SKM-1 (cell line): ENCODE results near the gene KTN1.

Experiments used
- DNase-seq: peaks from one replicate; lab custom pipeline; 2025; ENCODE audit not compliant: unreplicated experiment; lab: John Stamatoyannopoulos, UW

Gene KTN1

DNA sequence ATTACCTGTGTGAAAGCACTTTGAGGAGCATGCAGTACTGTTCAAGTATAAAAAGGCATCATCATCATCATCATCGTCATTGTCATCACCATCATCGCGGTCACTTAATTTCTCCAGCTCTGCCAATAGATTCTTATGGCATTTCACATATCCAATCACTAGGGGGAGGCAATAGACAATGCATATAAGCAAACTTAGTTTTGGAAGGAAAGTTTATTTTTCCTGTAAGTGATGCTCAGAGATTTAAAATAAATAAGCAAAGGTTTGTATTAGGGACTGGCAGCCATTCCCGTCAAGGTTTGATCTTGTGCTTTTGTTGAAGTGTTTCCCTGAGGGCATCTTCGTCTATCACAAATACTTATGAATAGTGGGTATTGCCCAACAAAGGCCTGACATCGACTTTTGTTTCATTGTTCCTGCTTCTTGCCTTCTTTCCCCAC lies 127.4 kb downstream of the KTN1 start:
- DNase-seq = no peak

DNA sequence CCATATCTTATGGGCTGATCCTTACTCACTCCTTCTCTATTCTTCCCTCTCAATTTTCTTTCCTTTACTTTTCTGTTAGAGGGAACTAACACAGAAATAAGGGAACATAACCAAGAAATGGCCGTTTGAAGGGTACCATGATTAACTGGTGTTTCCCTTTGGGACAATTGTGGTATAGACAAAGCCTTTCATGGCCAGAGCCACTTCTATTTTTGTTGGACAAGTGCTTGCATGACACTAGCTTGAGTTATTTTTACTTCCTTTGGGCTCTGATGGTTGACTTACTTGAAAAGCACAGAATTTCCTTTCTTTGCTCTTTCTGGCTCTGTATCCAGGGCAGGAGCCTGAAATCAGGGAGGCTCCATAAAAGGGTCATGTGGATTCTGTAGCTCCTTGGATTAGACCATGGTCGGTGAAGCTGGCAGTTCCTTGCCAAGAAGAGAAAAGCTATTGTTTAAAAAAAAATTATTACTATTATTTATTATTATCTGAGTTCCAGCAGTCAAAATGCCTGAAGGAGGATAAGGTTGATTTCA lies 130.6 kb downstream of the KTN1 start:
- DNase-seq = no peak

DNA sequence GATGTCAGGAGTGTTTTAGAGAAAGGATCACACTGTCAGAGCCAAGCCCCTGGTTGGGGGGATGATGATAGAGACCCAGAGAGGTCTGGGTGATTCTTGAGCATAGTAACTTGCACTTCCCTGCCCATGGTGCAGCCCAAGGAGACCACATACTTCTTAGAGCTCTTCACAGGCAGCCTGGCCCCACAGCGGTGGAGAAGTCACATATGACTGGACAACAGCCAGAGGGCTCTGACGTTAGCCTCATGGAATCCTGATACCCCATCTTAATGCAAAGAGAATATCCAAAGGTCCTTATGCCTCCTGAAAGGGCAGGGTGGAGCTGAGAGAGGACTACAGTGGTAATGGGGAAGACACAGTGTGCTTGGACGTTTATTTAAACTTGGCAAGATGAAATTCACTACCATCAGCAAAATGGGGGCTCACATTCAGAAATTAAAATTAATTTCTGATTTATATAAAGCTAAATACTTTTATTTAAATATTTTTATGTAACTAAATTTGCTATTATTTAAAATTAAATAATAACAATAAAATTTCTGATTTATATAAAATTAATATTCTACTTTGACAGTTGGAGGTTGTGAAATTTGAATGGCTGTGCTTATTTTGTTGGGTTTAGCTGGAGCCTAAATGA lies 131.3 kb downstream of the KTN1 start:
- no peak for DNase-seq

DNA sequence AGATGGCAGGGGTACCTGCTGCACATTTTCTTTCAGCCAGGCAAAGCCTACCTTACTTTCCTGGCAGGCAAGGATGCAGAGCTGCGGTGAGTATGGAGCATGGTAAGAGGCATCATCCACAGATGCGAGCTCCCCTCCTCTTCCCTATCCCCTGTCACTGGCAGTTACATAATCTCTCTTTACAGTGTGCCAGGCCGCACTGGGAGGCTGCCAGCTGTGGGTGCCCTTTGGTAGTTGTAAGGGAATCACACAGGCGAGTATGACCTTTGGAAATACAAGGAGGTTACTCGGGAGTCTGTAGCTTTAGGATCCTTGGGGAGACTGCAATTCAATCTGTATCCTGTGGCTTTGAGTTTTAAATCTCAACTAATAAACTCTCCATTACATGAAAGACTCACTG lies 132.5 kb downstream of the KTN1 start:
- no peak for DNase-seq

DNA sequence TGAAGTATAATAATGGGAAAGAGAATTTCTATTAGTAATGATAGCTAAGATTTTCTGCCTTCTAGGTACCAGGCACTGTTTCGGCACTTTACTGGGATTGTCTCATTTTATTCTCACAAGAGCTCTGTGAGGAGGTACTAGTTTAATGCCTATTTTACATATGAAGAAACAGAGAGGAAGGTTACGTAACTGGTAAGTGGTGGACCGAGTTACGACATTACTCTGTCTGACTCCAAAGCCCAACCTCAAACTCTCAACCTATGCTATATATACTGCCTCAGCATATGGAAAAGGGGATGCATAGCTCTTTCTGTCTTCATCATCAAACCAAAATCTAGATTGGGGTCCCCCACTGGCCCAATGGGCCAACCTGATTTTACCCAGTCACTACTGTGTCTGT lies 133.5 kb downstream of the KTN1 start:
- peak; percentile 68 for DNase-seq

DNA sequence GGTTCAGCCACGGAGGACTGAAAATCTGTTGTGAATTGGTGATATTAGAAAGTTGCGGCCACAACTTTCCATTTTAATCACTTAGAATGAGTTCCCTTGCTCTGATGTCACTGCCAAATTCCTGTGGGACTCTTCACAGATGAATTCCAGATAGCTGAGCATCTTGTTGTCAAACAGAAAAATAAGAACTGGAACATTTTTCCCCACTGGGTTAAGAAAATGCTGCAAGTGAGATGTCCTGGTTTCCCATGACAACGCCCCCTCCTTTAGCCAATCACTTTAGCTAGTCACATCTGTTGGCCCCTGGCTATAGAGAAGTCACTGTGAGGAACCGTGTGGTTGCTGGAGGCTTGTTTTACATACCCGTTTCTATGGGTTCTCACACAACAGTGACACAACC lies 135.9 kb downstream of the KTN1 start:
- DNase-seq = no peak

DNA sequence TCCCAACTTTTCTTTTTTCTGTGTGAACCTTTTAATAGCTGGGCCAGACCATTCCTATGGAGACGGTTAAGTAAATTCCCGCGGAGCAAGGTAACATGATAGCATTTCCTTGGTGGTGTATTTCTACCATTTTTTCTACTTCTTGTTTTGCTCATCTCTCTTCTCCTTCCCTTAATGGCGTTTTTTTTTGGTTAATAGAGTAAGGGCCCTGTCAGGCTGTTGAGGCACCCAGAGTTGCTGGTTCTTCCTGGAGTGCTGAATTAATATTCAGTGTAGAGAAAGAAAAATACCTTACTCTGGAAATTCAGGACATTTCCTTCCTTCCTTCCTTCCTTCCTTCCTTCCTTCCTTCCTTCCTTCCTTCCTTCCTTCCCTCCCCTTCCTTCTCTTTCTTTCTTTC lies 137.6 kb downstream of the KTN1 start:
- DNase-seq = no peak

DNA sequence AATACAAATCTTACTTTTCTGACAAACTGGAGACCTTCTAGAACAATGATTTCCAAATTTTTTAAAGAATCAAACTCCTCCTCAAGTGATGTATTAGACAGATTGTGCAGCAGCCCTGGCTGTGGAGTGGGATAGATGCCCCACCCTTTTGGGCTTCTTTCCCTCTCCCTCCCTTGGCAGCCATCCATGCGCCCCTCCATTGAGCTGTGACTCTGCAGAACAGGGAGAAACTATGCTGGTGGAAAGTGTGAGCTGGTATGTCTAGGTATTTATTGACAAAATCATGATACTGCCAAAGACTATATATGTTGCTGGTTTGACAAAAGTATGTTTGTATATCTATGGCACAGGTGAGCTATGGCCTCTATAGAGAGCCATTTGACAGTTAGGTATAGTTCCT lies 138.5 kb downstream of the KTN1 start:
- DNase-seq = no peak

DNA sequence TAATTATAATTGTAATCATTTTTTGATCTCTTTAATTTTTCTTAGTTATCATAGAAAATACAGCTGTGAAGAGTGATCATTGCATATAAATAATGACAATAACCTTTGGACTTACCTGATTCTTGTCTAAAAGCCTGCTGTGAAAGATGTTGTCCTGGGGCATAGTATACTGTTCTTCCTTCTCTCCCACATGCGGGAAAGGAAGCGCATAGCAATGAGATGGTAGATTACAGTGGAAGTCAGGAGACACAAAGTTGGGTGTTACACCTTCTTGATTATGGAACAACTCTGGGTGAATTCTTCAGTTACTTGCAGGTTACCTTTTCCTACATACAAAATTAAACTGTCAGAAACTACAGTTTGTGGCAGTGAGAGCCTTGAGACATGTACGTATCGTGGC lies 140.8 kb downstream of the KTN1 start:
- DNase-seq = no peak

DNA sequence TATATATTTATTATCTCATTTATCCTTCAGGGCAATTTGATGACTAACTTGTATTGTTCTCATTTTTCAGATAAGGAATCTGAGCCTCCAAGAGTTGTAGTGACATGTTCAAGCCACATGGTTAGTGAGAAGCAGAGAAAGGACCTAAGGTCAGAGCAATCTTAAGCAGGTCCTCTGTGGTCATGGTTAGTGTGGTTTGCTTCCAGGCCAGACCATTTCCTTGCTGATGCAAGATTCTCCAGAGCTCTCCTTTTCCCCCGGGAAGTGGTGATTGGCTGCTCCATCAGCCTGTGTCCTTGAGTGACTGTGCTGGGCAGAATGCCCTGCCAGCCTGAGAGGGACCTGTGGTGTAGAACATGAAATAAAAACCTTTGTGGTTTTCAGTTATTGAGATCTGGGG lies 141.3 kb downstream of the KTN1 start:
- no peak for DNase-seq

DNA sequence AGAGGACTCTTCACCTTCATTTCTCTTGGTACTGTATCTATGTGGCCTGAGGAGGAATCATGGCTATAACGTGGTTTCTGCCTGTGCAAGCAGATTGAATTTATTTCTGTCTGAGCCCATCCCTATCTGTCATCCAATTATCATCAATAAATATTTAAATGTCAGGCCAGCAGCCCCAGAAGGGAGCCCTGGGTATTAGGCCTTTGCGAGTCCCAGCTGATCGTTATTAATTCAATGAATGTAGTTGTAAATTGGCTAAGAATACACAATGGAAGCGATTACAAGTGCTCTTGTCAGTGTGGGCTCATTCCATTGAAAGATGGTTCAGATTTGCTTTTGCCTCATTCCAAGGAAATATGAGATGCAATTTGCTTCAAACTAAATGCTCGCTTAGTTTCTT lies 142.0 kb downstream of the KTN1 start:
- DNase-seq = no peak

DNA sequence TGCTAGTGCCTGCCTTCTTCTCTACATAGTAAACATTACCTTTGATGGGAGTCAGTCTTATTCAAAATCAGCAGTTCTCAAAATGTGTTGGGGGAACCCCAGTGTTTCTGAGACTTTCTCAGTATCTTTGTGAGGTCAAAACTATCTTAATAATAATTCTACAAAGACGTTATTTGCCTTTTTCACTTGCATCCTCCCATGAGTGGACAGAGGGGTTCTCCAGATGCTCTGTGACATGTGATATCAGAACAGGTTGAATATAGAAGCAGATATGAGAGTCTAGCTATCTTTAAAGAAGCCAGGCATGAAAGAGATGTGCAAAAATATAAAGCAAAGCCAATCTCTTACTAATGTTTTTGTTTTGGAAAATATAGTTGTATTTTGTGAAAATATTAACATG lies 144.7 kb downstream of the KTN1 start:
- no peak for DNase-seq

DNA sequence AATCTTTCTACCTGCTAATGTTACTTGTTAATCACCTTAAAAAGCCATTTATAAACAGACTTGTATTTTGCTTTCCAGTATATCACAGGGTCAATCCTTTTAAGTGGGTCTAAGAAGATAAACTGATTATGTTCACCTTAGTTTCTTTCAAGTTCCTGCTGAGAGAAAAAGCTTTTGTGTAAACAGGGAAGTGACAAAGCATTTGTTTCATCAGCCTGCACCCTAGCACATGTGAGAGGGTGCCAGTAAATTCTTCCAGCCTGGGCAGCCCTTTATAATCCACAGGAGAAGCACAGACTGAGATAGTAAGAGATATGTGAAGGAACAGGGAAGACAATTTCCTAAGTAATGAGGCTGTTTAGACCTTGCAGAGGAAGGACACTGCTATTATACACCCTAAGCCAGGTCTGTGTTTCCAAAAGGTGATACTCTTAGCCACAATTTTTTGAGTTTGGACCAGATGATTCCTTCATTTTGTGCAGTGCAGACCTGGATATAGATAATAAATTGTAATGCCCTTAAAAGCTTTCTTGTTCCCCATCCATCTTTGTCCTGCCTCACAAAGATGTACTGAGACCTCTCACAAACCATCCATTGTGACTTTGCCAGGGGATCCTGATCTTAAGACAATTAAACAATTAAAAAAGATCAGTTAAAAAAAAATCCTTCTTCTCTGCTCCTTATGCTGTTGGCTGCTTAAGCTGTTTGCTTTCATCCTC lies 150.7 kb downstream of the KTN1 start:
- DNase-seq = no peak

DNA sequence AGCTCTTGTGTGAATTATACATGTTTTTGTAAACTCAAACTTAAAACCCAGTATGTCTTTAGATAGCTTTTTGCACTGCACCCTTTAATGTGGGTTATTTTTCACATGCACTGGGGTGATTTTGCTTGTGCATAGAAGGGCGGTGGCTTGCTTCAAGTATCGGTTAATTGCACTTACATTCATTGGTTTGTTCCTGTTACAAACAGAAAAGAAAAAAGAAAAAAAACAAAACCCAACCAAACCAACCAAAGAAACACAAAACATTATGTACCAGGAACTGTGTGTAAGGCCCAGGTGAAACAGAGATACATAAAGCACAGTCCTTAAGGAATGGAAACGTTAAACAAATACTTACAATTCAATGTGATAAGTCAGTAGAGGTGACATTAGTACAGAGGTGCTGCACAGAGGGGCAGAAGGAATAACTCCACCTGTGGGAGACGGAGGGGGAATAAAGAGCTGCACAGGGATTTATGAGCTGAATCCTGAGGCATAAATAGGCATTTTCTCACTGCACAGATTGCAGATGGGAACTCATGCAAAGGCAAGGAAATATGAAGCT lies 151.4 kb downstream of the KTN1 start:
- no peak for DNase-seq

DNA sequence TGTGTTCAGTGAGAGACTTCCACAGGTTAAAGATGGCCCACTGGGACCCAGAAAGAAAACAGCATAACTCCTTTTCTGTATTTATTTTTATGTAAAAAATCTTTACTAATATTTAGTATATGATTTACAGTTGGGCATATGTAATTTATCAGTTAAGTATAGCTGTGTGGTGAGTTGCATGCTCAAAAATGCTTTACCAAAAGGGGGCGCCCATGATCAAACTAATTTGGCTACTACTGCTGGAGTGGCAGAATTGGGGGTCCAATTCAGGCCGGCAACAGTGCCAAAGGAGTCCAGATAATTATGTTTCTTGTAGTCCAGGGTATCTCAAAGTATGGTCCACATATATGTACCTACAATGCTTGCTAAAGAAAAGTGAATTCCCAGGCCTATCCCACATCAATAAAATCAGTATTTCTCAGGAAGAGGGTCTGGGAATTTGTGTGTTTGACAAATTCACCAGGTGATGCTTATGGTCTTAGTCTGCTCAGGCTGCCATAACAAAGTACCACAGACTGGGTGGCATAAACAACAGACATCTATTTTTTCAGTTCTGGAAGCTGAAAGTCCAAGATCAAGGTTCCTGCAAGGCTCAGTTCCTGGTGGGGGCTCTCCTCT lies 152.0 kb downstream of the KTN1 start:
- no peak for DNase-seq

DNA sequence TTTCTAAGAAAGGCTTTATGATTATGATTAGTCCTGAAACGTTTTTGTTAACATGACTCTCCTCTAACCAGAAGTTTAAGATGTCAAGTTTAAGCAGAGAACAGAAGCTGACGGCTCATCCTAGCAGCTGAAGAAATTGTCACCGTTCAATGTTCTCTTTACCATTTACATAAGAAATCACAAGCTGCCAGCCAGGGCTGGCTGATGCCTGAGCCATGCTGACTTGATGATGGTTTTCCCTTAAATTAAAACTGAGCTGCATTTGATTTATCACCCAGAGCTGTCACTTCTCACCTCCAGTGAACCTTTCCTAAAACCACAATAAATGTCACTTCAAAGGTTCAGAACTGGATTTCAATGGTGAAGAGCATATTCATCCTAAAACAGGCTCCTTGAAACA lies 153.6 kb downstream of the KTN1 start:
- DNase-seq = no peak
